Choroid plexus epithelial cell (primary cell): ENCODE results near the gene FGL2.
"Not testable (repeated sequence)": the region's sequence is repeated elsewhere in the genome, so short reads cannot be mapped to it uniquely, and the experiment has no call there.

Experiments
- DNase-seq: peaks from one replicate; pipeline ENCODE4 v3.0.0-alpha.2; 2010; ENCODE audit warnings: low read depth
- H3K4me3 ChIP-seq: 2 replicates; pipeline ENCODE4 v1.5.1; 2011; ENCODE audit warnings: low read depth, mild to moderate bottlenecking, control low read depth, low read length, moderate library complexity
- TF ChIP-seq, protein P1 (sequence below): conservative IDR thresholded peaks from 2 replicates; pipeline ENCODE4 v1.5.1; 2011; ENCODE audit warnings: low read depth, mild to moderate bottlenecking, control low read depth, inconsistent platforms, low read length, moderate library complexity

The FGL2 gene

DNA sequence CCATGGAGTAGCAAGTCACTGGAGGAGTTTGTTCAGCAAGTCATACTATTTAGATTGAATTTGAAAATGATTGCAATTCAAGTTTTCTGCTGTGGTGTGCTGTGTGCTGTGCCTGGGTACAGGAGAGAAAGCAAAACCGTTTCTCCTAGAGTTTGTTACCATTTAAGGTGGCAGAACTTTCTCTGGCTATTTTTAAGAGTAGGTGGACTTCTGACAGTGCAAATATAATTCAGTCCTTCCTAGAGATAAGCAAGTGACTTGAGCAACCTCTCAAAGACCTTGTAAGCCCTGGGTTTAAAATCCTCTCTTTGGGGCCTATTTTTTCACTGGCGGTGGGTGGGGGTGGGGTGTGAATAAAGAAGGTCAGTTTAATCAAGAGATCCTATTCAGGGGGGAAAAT, 42.9 kb upstream of the FGL2 start:
- TF ChIP-seq, protein P1, sequence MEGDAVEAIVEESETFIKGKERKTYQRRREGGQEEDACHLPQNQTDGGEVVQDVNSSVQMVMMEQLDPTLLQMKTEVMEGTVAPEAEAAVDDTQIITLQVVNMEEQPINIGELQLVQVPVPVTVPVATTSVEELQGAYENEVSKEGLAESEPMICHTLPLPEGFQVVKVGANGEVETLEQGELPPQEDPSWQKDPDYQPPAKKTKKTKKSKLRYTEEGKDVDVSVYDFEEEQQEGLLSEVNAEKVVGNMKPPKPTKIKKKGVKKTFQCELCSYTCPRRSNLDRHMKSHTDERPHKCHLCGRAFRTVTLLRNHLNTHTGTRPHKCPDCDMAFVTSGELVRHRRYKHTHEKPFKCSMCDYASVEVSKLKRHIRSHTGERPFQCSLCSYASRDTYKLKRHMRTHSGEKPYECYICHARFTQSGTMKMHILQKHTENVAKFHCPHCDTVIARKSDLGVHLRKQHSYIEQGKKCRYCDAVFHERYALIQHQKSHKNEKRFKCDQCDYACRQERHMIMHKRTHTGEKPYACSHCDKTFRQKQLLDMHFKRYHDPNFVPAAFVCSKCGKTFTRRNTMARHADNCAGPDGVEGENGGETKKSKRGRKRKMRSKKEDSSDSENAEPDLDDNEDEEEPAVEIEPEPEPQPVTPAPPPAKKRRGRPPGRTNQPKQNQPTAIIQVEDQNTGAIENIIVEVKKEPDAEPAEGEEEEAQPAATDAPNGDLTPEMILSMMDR: no peak
- H3K4me3 ChIP-seq: no peak overlapping the region

DNA sequence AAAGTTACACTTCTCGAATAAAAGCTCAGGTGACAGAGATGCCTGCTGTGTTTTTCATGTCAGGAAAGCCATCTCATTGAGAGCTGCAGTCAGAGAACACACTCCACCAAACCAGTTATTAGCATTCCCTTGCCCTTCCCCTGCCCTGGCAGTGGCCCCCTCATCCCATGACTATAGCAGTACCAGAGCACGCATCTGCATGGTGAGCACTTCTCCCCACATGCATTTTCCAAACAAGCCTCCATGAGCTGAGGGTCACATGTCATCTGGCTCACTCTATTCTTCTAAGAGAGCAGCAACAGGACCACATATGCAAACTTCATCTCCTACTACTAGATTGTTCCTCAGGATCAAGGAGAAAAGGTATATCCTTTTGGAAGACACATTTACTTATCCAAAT, 42.4 kb upstream of the FGL2 start:
- DNase-seq: no peak
- TF ChIP-seq, protein P1: no peak
- H3K4me3 ChIP-seq: no peak overlapping the region

More for the DNA sequence above, 42.9 kb upstream of the FGL2 start:
- no peak for DNase-seq

DNA sequence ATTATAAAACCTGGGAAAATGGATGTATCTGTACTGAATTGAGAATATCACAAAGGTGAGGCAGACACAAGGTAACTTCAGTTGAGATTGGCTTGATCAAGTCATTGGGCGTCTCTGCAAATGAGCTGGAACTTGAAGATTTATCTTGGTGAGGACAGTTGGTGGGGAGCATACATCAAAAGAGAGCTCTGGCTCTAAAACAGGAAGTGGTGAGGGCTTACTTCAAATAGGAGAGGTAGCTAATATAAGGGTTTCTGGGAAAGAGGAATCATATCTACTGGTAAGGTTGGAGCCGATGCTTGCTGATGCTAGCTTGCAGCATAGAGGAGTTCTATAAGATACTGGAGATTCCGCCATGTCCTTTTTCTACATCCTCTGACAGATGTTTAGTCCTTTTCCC, 39.9 kb upstream of the FGL2 start:
- TF ChIP-seq, protein P1: no peak
- no peak for DNase-seq
- no peak overlapping the region for H3K4me3 ChIP-seq

DNA sequence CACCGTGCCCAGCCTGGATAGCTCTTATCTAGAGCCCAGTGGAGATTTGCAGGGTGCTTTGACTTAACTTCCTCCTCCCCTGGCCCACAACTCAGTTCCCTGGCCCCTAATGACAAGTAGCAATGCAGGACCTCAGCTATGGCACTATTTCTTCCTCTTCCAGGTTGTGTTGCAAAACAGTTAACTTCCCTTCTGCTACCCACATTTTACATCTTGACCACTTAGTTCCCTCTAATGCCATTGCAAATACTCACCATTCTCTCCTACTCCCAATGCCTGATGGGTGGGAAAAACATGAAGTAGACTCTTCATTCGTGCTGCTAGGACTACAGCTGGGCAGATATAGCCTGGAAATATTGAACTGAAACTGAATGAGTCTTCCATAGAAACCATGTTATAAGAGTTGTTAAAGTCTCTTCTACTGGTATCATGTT, 39.1 kb upstream of the FGL2 start:
- no peak for DNase-seq
- H3K4me3 ChIP-seq: no peak overlapping the region
- TF ChIP-seq, protein P1: no peak

DNA sequence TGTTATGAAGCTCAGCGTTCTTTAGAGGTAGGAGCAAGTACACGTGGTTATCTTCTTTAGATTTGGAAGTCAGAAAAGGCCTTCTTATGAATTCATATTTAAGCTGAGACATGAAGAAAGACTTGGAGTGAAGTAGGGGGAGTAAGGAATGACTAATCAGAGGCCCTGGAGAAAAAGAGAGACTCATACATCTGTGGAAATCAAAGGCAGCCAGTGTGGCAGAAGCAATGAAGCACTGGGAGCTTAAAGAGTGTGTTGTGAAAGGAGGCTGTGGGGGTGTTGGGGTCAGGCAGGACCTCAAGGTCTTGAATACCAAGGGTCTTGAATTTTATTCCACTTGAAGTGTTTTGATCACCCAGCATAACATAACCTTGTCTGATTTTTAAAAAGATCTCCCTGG, 35.7 kb upstream of the FGL2 start:
- TF ChIP-seq, protein P1: no peak
- no peak overlapping the region for H3K4me3 ChIP-seq
- peak; percentile 72 for DNase-seq

DNA sequence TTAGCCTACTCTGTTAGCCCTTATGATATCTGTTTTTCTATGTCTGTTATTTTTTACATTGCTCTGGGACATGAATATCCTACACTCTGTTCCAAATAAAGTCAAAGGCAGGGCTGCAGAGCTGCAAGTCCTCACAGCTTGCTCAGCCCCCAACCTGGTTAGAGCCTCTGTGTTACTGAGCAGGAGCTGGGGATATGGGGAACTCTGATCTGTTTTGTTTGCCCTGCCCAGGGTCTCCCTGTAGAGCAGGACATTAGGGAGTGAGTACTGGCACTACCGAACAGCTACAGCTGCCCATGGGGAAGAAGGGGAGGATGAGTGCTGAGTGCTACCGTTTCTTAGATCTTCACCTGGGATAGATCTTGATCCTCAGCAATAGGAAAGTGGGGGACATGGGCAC, 32.8 kb upstream of the FGL2 start:
- no peak overlapping the region for H3K4me3 ChIP-seq
- TF ChIP-seq, protein P1: no peak
- no peak for DNase-seq

DNA sequence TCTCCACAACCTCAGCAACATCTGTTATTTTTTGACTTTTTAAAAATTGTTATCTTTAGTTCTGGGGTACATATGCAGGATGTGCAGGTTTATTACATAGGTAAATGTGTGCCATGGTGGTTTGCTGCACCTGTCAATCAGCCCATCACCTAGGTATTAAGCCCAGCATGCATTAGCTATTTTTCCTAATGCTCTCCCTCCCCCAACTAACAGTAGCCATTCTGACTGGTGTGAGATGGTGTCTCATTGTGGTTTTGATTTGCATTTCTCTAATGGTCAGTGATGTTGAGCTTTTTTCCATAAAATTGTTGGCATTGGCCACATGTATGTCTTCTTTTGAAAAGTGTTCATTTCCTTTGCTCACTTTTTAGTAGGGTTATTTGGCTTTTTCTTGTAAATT, 29.2 kb upstream of the FGL2 start:
- H3K4me3 ChIP-seq, DNase-seq: not testable (repeated sequence)

DNA sequence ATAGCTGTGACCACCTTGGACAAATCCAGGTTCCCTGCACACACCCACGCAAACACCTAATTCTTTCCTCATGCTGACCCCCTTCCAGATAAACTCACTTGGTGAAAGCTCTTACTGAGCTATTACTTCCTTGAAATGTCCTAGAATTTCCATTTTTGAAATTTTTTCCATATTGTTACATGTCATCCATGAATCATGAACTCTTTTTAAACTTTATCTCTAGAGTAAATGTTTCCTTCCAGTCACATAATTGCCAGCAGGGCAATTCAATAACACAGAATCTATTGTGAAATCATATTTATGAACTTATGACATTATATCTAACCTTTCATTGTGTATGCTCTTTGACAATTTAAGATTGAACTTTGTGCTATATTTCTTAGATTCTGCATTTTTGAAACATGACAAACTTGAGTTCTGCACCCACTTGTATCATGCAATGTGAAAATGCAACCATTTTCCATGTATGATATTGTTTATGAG, 26.8 kb upstream of the FGL2 start:
- H3K4me3 ChIP-seq: no peak overlapping the region
- peak; percentile 63 for DNase-seq
- TF ChIP-seq, protein P1: no peak
